Mesenchymal stem cell (in vitro differentiated cells and primary cell): Measurements from ENCODE around the gene TMEM238.
"Not testable (repeated sequence)": the region's sequence is repeated elsewhere in the genome, so short reads cannot be mapped to it uniquely, and the experiment has no call there.

Experiments used
- DNase-seq: peaks from one replicate; pipeline ENCODE4 v3.0.0-alpha.2; 2013
- H2AFZ ChIP-seq: one replicate; pipeline ENCODE4 v1.6.1; 2013; ENCODE audit warnings: low read depth, mild to moderate bottlenecking, control low read depth, inconsistent platforms, low read length, moderate library complexity
- H2AK5ac ChIP-seq: 2 replicates; pipeline ENCODE4 v1.6.1; 2013; ENCODE audit warnings: low read length, moderate library complexity, mild to moderate bottlenecking, inconsistent platforms; ENCODE audit not compliant: severe bottlenecking
- H2BK120ac ChIP-seq: one replicate; pipeline ENCODE4 v1.6.1; 2013; ENCODE audit warnings: low read depth, mild to moderate bottlenecking, inconsistent platforms, low read length, moderate library complexity
- H2BK12ac ChIP-seq, 2 experiments: one replicate each; pipeline ENCODE4 v1.6.1; 2013; ENCODE audit warnings: inconsistent platforms in 2 of 2, low read length in 2 of 2, mild to moderate bottlenecking in 2 of 2, moderate library complexity in 2 of 2, control low read depth in 1 of 2
- H2BK15ac ChIP-seq: one replicate; pipeline ENCODE4 v1.6.1; 2013; ENCODE audit warnings: mild to moderate bottlenecking, low read depth, inconsistent platforms; ENCODE audit not compliant: poor library complexity, severe bottlenecking
- H2BK5ac ChIP-seq: 2 replicates; pipeline ENCODE4 v1.6.1; 2013; ENCODE audit warnings: low read depth, mild to moderate bottlenecking, low read length, control low read depth, inconsistent platforms; ENCODE audit not compliant: poor library complexity, severe bottlenecking
- H3K14ac ChIP-seq, 2 experiments: one replicate each; pipeline ENCODE4 v1.6.1; 2013; ENCODE audit warnings: inconsistent platforms in 2 of 2, low read length in 2 of 2, control low read depth in 1 of 2, mild to moderate bottlenecking in 1 of 2, moderate library complexity in 1 of 2
- H3K18ac ChIP-seq, 2 experiments: one replicate each; pipeline ENCODE4 v1.6.1; 2013; ENCODE audit warnings: inconsistent platforms in 2 of 2, low read length in 2 of 2, control low read depth in 1 of 2, low read depth in 1 of 2, mild to moderate bottlenecking in 1 of 2
- H3K23ac ChIP-seq, 2 experiments: one replicate each; pipeline ENCODE4 v1.6.1; 2013; ENCODE audit warnings: inconsistent platforms in 2 of 2, low read length in 2 of 2, mild to moderate bottlenecking in 2 of 2, moderate library complexity in 2 of 2, control low read depth in 1 of 2
- H3K27ac ChIP-seq: 2 replicates; pipeline ENCODE4 v1.5.1; 2013; ENCODE audit warnings: mild to moderate bottlenecking, moderate library complexity, low read length, control low read depth, inconsistent platforms; ENCODE audit not compliant: poor library complexity, severe bottlenecking
- H3K27me3 ChIP-seq, 2 experiments: 2 replicates each; pipeline versions ENCODE4 v1.6.1 to v1.7.0; 2013; ENCODE audit warnings: low read length in 2 of 2, mild to moderate bottlenecking in 2 of 2, moderate library complexity in 2 of 2, control low read depth in 1 of 2, inconsistent platforms in 1 of 2; ENCODE audit not compliant: control insufficient read depth in 1 of 2, insufficient read depth in 1 of 2
- H3K36me3 ChIP-seq, 2 experiments: 2 replicates each; pipeline versions ENCODE4 v1.6.1 to v1.7.0; 2013; ENCODE audit warnings: low read length in 2 of 2, control low read depth in 1 of 2, inconsistent platforms in 1 of 2, low read depth in 1 of 2, mild to moderate bottlenecking in 1 of 2; ENCODE audit not compliant: insufficient read depth in 2 of 2, control insufficient read depth in 1 of 2
- H3K4ac ChIP-seq, 2 experiments: one replicate each; pipeline ENCODE4 v1.6.1; 2013; ENCODE audit warnings: inconsistent platforms in 2 of 2, low read length in 2 of 2, mild to moderate bottlenecking in 2 of 2, moderate library complexity in 2 of 2, control low read depth in 1 of 2, low read depth in 1 of 2
- H3K4me1 ChIP-seq: 2 replicates; pipeline ENCODE4 v1.6.1; 2013; ENCODE audit warnings: low read depth, low read length, control low read depth; ENCODE audit not compliant: control insufficient read depth, insufficient read depth
- H3K4me2 ChIP-seq: 2 replicates; pipeline ENCODE4 v1.6.1; 2013; ENCODE audit warnings: low read length, mild to moderate bottlenecking, inconsistent platforms; ENCODE audit not compliant: poor library complexity, severe bottlenecking
- H3K4me3 ChIP-seq, 2 experiments: 2 replicates each; pipeline versions ENCODE4 v1.5.1 to v1.7.0; 2013; ENCODE audit warnings: low read length in 2 of 2, mild to moderate bottlenecking in 2 of 2, control low read depth in 1 of 2, low read depth in 1 of 2; ENCODE audit not compliant: insufficient read depth in 1 of 2
- H3K79me1 ChIP-seq: replicated peaks from 2 replicates; pipeline ENCODE4 v1.6.1; 2013; ENCODE audit warnings: mild to moderate bottlenecking, control low read depth, low read length, inconsistent platforms; ENCODE audit not compliant: poor library complexity, severe bottlenecking
- H3K9ac ChIP-seq: 2 replicates; pipeline ENCODE4 v1.7.0; 2013; ENCODE audit warnings: mild to moderate bottlenecking, low read length, moderate library complexity
- H3K9me3 ChIP-seq: 2 replicates; pipeline ENCODE4 v1.7.0; 2013; ENCODE audit warnings: mild to moderate bottlenecking, low read length; ENCODE audit not compliant: control insufficient read depth
- H4K8ac ChIP-seq: one replicate; pipeline ENCODE4 v1.6.1; 2013; ENCODE audit warnings: inconsistent platforms, mild to moderate bottlenecking, low read length, moderate library complexity
- H4K91ac ChIP-seq: one replicate; pipeline ENCODE4 v1.6.1; 2013; ENCODE audit warnings: mild to moderate bottlenecking, low read length, inconsistent platforms
- WGBS: methylation state at CpG from one replicate; pipeline ENCODE4 v1.1.7; 2013; ENCODE audit warnings: mixed read lengths; 5-methylcytosine and 5-hydroxymethylcytosine counted together

The TMEM238 gene

DNA sequence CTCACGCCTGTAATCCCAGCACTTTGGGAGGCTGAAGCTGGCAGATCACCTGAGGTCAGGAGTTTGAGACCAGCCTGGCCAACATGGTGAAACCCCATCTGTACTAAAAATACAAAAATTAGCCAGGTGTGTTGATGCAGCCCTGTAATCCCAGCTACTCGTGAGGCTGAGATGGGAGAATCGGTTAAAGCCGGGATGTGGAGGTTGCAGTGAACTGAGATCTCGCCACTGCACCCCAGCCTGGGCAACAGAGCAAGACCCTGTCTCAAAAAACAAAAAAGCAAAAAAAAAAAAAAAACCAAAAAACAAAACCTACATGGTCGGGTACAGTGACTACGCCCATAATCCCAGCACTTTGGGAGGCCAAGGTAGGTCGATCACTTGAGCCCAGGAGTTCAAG is 25.1 kb upstream of the TMEM238 start:
- not testable (repeated sequence) for H3K23ac ChIP-seq, H3K4ac ChIP-seq, H2BK12ac ChIP-seq, H2AFZ ChIP-seq, H3K27ac ChIP-seq, DNase-seq, H2AK5ac ChIP-seq, H2BK15ac ChIP-seq, H3K9me3 ChIP-seq, H3K14ac ChIP-seq, H4K91ac ChIP-seq, H3K27me3 ChIP-seq, H3K4me2 ChIP-seq, H2BK120ac ChIP-seq, H3K4me3 ChIP-seq, H2BK5ac ChIP-seq, H4K8ac ChIP-seq, H3K9ac ChIP-seq, H3K79me1 ChIP-seq, H3K18ac ChIP-seq
- Histone ChIP-seq H3K4me1 (peaks cover 16% of the 10 kb centered on the region), H3K36me3 (peaks cover 20 to 21% of the 10 kb centered on the region in 2 experiments)
- 98% methylated on average over 8 of the region's 8 CpGs for WGBS

DNA sequence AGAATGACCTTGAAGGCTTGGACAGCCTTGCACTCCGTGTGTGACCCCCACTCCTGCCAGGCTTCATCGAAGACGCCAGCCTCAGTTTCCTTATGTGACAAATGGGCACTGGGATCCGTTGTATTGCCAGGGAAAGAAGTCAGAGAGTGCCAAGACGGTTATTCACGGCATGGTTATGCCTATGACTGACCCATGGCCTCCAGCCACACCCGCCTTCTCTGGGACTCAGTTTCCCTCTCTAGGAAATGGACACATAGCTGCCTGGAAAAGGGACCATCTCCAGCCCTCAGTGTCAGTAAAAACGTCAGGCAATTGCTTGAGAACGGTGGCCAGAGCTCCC is 24.4 kb upstream of the TMEM238 start:
- WGBS: 80% methylated on average over 9 of the region's 9 CpGs
- Histone ChIP-seq H3K4me1 (peaks cover 16% of the 10 kb centered on the region), H3K36me3 (peaks cover 23 to 26% of the 10 kb centered on the region in 2 experiments), H3K4me3 (peak overlapping the region; percentile 9 to 80), H4K91ac (peak overlapping the region; percentile 99), H2BK120ac (no peak overlapping the region), H3K79me1 (no peaks in the 10 kb centered on the region), H3K9ac (peak overlapping the region; percentile 95), H3K4ac (peak overlapping the region; percentile 69 to 80), H3K18ac (peak overlapping the region; percentile 93 to 98), H3K14ac (peak overlapping the region in 1 of 2 experiments; percentile 68), H3K27me3 (no peaks in the 10 kb centered on the region), H3K9me3 (no peaks in the 10 kb centered on the region), H3K23ac (no peak overlapping the region), H2AFZ (peak overlapping the region; percentile 72), H3K4me2 (peak overlapping the region; percentile 59), H4K8ac (peak overlapping the region; percentile 100), H2BK15ac (no peak overlapping the region), H2BK12ac (peak overlapping the region; percentile 1 to 23), H2BK5ac (no peak overlapping the region), H3K27ac (peak overlapping the region; percentile 91), H2AK5ac (peak overlapping the region; percentile 38)
- no peak for DNase-seq

DNA sequence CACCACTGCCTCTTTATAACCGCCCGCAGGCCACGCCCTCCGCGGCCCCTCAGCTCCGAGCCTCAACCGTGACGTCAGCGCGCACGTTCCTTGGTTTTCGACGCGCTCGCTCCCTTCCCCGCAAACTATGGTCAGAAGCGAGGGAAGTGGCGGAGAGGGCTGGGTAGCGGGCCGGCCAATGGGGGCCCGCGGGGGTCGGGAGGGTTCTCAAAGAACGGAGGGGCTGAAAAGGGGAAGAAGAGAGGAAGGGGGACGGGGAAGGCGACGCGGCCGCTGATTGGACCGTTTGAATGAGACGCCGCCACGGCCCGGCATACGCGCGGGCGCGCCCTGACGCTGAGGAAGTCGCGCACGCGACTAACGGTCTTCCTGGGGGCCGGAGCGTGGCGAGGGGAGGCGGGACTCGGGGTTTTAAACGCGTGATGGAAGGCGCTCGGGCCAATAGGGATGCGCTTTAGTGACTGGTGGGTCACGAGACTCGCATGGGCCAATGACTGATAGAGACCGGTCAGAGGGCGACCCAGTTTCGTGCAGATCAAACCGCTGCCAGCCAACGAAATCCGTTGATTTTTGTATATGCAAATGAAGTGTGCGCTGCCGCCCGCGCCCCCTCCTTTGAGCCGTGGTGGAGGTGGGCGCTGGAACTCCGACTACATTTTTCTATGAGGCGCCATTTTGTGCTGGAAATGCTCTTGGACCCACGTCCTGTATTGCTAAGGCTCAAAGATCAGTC is 23.9 kb upstream of the TMEM238 start:
- Histone ChIP-seq H3K4me3 (peak overlapping the region; percentile 83 to 90), H3K18ac (peak overlapping the region; percentile 93 to 98), H2AK5ac (peak overlapping the region; percentile 38)

DNA sequence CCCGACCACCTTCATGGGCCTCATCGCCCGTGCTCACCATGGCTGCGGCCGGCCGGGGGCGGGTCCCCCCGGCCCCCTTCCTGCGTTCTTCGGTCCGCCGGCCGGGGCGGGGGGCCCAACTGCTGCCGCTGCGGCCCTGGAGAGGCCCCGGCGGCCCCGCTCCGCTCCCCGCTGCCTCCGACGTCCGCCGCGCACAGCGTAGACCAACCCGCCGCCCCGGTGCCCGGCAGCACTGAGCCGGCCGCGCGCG is 23.4 kb upstream of the TMEM238 start, which contains the start of gene UBE2S:
Gene UBE2S (minus strand): TSS at position 239 of the 250 bp plus-strand sequence. CDS start 199 bp downstream, at position 40.
- peak within 1 kb of the TSS; percentile 100 for H4K8ac ChIP-seq
- peak within 1 kb of the TSS; percentile 83 to 90 for H3K4me3 ChIP-seq
- H3K9me3 ChIP-seq, DNase-seq, H3K79me1 ChIP-seq, H3K27me3 ChIP-seq: not testable (repeated sequence)
- H2BK120ac ChIP-seq: peak within 1 kb of the TSS; percentile 93
- peak within 1 kb of the TSS; percentile 93 to 98 for H3K18ac ChIP-seq
- peak within 1 kb of the TSS in 1 of 2 experiments; percentile 85 for H3K23ac ChIP-seq
- peaks cover 19% of the 10 kb centered on the region for H3K4me1 ChIP-seq
- H3K27ac ChIP-seq: peak within 1 kb of the TSS; percentile 96
- H2BK12ac ChIP-seq: peak within 1 kb of the TSS; percentile 1 to 23
- H4K91ac ChIP-seq: peak within 1 kb of the TSS; percentile 99
- H3K4ac ChIP-seq: peak within 1 kb of the TSS; percentile 69 to 80
- under 1% methylated on average over 34 of the region's 36 CpGs for WGBS
- peak within 1 kb of the TSS; percentile 72 for H2AFZ ChIP-seq
- peak within 1 kb of the TSS; percentile 96 for H2BK5ac ChIP-seq
- peak within 1 kb of the TSS; percentile 95 for H3K9ac ChIP-seq
- H2AK5ac ChIP-seq: peak within 1 kb of the TSS; percentile 38
- H3K4me2 ChIP-seq: peak within 1 kb of the TSS; percentile 85
- H3K14ac ChIP-seq: peak within 1 kb of the TSS in 1 of 2 experiments; percentile 68
- H3K36me3 ChIP-seq: peaks cover 28 to 36% of the 10 kb centered on the region in 2 experiments
- H2BK15ac ChIP-seq: peak within 1 kb of the TSS; percentile 66

More for the DNA sequence above, 23.9 kb upstream of the TMEM238 start:
- Histone ChIP-seq H3K23ac (no peak overlapping the region), H4K91ac (peak overlapping the region; percentile 99), H3K4me1 (peaks cover 18% of the 10 kb centered on the region), H3K27me3 (no peaks in the 10 kb centered on the region), H3K14ac (peak overlapping the region in 1 of 2 experiments; percentile 68), H3K4ac (peak overlapping the region; percentile 69 to 80), H3K9me3 (no peaks in the 10 kb centered on the region), H2BK15ac (peak overlapping the region; percentile 66), H2AFZ (peak overlapping the region; percentile 72), H3K9ac (peak overlapping the region; percentile 95), H3K36me3 (peaks cover 23 to 31% of the 10 kb centered on the region in 2 experiments), H3K27ac (peak overlapping the region; percentile 96), H3K79me1 (peaks cover under 1% of the 10 kb centered on the region), H3K4me2 (peak overlapping the region; percentile 85), H2BK5ac (peak overlapping the region; percentile 96), H2BK12ac (peak overlapping the region in 1 of 2 experiments; percentile 23), H4K8ac (peak overlapping the region; percentile 100), H2BK120ac (peak overlapping the region; percentile 93)
- DNase-seq: peak; percentile 100
- under 1% methylated on average over 72 of the region's 72 CpGs for WGBS
